H1 (cell line): ENCODE measurements around the gene INTS15. TPM values are rescaled to one million over a fixed set of nuclear protein-coding genes. Genes with fewer than 3 reads are reported as not detected.

Experiments used
- CTCF ChIA-PET: fragments of 300-600 bp; sonication (Branson Sonifier 250); formaldehyde crosslinking; loops from one replicate; lab custom pipeline; 2021; ENCODE audit not compliant: partially characterized antibody; lab: Charles Lee
- POLR2A ChIA-PET: fragments of 300-600 bp; sonication (Branson Sonifier 250); formaldehyde crosslinking; loops from one replicate; lab custom pipeline; 2021; ENCODE audit warnings: inconsistent platforms; ENCODE audit not compliant: partially characterized antibody; lab: Charles Lee
- DNase-seq, 2 experiments: peaks; one replicate each; pipeline versions ENCODE4 v3.0.0 to v3.0.0-alpha.2; 2010 to 2022; ENCODE audit warnings: low spot score in 2 of 2, low read depth in 1 of 2, mixed read lengths in 1 of 2
- FAIRE-seq: peaks from 2 replicates; lab custom pipeline; 2011; peaks lifted over from hg19 to GRCh38; lab: Jason Lieb, UNC
- H2AFZ ChIP-seq: 2 replicates; pipeline ENCODE4 v1.8.1; 2012; ENCODE audit warnings: low read length, inconsistent platforms
- H2AK5ac ChIP-seq: 2 replicates; pipeline ENCODE4 v1.6.1; 2013; ENCODE audit warnings: low read depth, low read length
- H2BK120ac ChIP-seq: replicated peaks from 2 replicates; pipeline ENCODE3; 2013; ENCODE audit warnings: low read depth, low read length, inconsistent platforms
- H2BK12ac ChIP-seq: 2 replicates; pipeline ENCODE4 v1.6.1; 2013; ENCODE audit warnings: low read depth, low read length
- H2BK15ac ChIP-seq: 2 replicates; pipeline ENCODE4 v1.6.1; 2013; ENCODE audit warnings: low read length
- H2BK20ac ChIP-seq: 2 replicates; pipeline ENCODE4 v1.6.1; 2013; ENCODE audit warnings: low read length
- H2BK5ac ChIP-seq: 2 replicates; pipeline ENCODE4 v1.6.1; 2013; ENCODE audit warnings: low read depth, low read length
- H3K14ac ChIP-seq: 2 replicates; pipeline ENCODE4 v1.6.1; 2013; ENCODE audit warnings: inconsistent platforms; ENCODE audit not compliant: insufficient read length
- H3K18ac ChIP-seq: 2 replicates; pipeline ENCODE4 v1.6.1; 2013; ENCODE audit warnings: low read length; ENCODE audit errors: extremely low read depth
- H3K23ac ChIP-seq: 2 replicates; pipeline ENCODE4 v1.6.1; 2013; ENCODE audit warnings: inconsistent platforms; ENCODE audit not compliant: insufficient read length
- H3K23me2 ChIP-seq: 2 replicates; pipeline ENCODE4 v1.6.1; 2013; ENCODE audit warnings: low read depth, low read length
- H3K27ac ChIP-seq: 2 replicates; pipeline ENCODE4 v1.6.1; 2011; ENCODE audit warnings: low read depth, low read length, inconsistent platforms
- H3K27me3 ChIP-seq, 4 experiments: replicated peaks in 1 of 4; 1 replicate in 1 of 4; 2 replicates in 3 of 4; pipeline versions ENCODE4 v1.6.1 to v1.8.1; 2011 to 2013; ENCODE audit warnings: low read length in 3 of 4, mild to moderate bottlenecking in 3 of 4, inconsistent platforms in 2 of 4, mixed read lengths in 2 of 4, moderate library complexity in 1 of 4; ENCODE audit not compliant: control insufficient read depth in 3 of 4, insufficient read depth in 3 of 4; ENCODE audit errors: extremely low read depth in 1 of 4
- H3K36me3 ChIP-seq, 4 experiments: 2 replicates each; pipeline versions ENCODE4 v1.6.1 to v1.8.1; 2011 to 2013; ENCODE audit warnings: mild to moderate bottlenecking in 4 of 4, low read length in 3 of 4, moderate library complexity in 2 of 4, control low read depth in 1 of 4, inconsistent platforms in 1 of 4; ENCODE audit not compliant: insufficient read depth in 4 of 4, control insufficient read depth in 2 of 4
- H3K4ac ChIP-seq: replicated peaks from 2 replicates; pipeline ENCODE3; 2013; ENCODE audit warnings: low read length, low read depth, mixed read lengths, inconsistent platforms; ENCODE audit not compliant: insufficient read length
- H3K4me1 ChIP-seq, 4 experiments: replicated peaks in 1 of 4; 1 replicate in 1 of 4; 2 replicates in 3 of 4; pipeline versions ENCODE4 v1.6.1 to v1.8.1; 2011 to 2013; ENCODE audit warnings: low read length in 3 of 4, inconsistent platforms in 2 of 4, mixed read lengths in 1 of 4; ENCODE audit not compliant: insufficient read depth in 4 of 4, control insufficient read depth in 3 of 4
- H3K4me2 ChIP-seq, 2 experiments: 2 replicates each; pipeline versions ENCODE4 v1.6.1 to v1.8.1; 2011 to 2013; ENCODE audit warnings: low read depth in 2 of 2, low read length in 2 of 2, control low read depth in 1 of 2, inconsistent platforms in 1 of 2, mild to moderate bottlenecking in 1 of 2; ENCODE audit not compliant: insufficient read depth in 1 of 2
- H3K4me3 ChIP-seq, 4 experiments: fragments of 200-600, 300-600 bp in 1 of 4; sonication (generic), shearing (Covaris generic), sonication (Bioruptor Twin) in 1 of 4; 2 replicates each; pipeline versions ENCODE4 v1.5.1 to v1.8.1; 2011 to 2016; ENCODE audit warnings: low read length in 4 of 4, low read depth in 3 of 4, control low read depth in 2 of 4, inconsistent platforms in 2 of 4, mild to moderate bottlenecking in 2 of 4, mixed read lengths in 1 of 4, moderate library complexity in 1 of 4; ENCODE audit not compliant: insufficient read depth in 2 of 4; ENCODE audit errors: extremely low read depth in 1 of 4
- H3K56ac ChIP-seq: replicated peaks from 2 replicates; pipeline ENCODE3; 2013; ENCODE audit warnings: low read depth, mild to moderate bottlenecking, mixed read lengths, low read length, inconsistent platforms; ENCODE audit not compliant: insufficient read length
- H3K79me1 ChIP-seq: 2 replicates; pipeline ENCODE4 v1.6.1; 2013; ENCODE audit warnings: low read depth, low read length, control low read depth
- H3K79me2 ChIP-seq, 2 experiments: 2 replicates each; pipeline versions ENCODE4 v1.6.1 to v1.8.1; 2012 to 2013; ENCODE audit warnings: low read length in 2 of 2, mild to moderate bottlenecking in 2 of 2, inconsistent platforms in 1 of 2; ENCODE audit not compliant: insufficient read depth in 2 of 2, control insufficient read depth in 1 of 2
- H3K9ac ChIP-seq, 4 experiments: replicated peaks in 1 of 4; 1 replicate in 1 of 4; 2 replicates in 3 of 4; pipeline versions ENCODE4 v1.6.1 to v1.8.1; 2011 to 2013; ENCODE audit warnings: low read depth in 3 of 4, low read length in 3 of 4, control low read depth in 2 of 4, mild to moderate bottlenecking in 2 of 4, moderate library complexity in 2 of 4, inconsistent platforms in 1 of 4; ENCODE audit errors: extremely low read depth in 1 of 4
- H3K9me3 ChIP-seq, 2 experiments: 2 replicates each; pipeline versions ENCODE4 v1.6.1 to v1.8.1; 2012 to 2013; ENCODE audit warnings: mild to moderate bottlenecking in 2 of 2, moderate library complexity in 2 of 2, control low read depth in 1 of 2, inconsistent platforms in 1 of 2, low read depth in 1 of 2, low read length in 1 of 2, mixed read lengths in 1 of 2; ENCODE audit not compliant: insufficient read depth in 2 of 2
- H4K20me1 ChIP-seq, 2 experiments: replicated peaks in 1 of 2; 2 replicates each; pipeline versions ENCODE3 to v1.8.1; 2011 to 2013; ENCODE audit warnings: inconsistent platforms in 2 of 2, low read length in 2 of 2, mild to moderate bottlenecking in 1 of 2; ENCODE audit not compliant: insufficient read depth in 2 of 2, control insufficient read depth in 1 of 2
- H4K5ac ChIP-seq: 2 replicates; pipeline ENCODE4 v1.6.1; 2013; ENCODE audit warnings: low read length, low read depth, mixed read lengths, inconsistent platforms; ENCODE audit not compliant: insufficient read length
- H4K8ac ChIP-seq: 2 replicates; pipeline ENCODE4 v1.8.0; 2013; ENCODE audit warnings: mild to moderate bottlenecking, moderate library complexity, low read length, inconsistent platforms; ENCODE audit not compliant: insufficient read depth; ENCODE audit errors: extremely low read depth
- H4K91ac ChIP-seq: replicated peaks from 2 replicates; pipeline ENCODE3; 2013; ENCODE audit warnings: low read length, mixed read lengths, inconsistent platforms; ENCODE audit not compliant: insufficient read length
- BCL11A ChIP-seq, 2 experiments: IDR thresholded peaks; one replicate each; pipeline ENCODE4 v1.6.1; 2011; ENCODE audit warnings: low read depth in 2 of 2, low read length in 2 of 2, mild to moderate bottlenecking in 2 of 2
- GABPA ChIP-seq: IDR thresholded peaks from 2 replicates; pipeline ENCODE4 v1.6.1; 2011; ENCODE audit warnings: mild to moderate bottlenecking, low read length, moderate library complexity, borderline replicate concordance; ENCODE audit not compliant: insufficient read depth
- GTF2F1 ChIP-seq: IDR thresholded peaks from 2 replicates; pipeline ENCODE4 v1.6.1; 2012; ENCODE audit warnings: low read depth, low read length, improper control_type of control experiment, borderline replicate concordance
- POLR2AphosphoS5 ChIP-seq: IDR thresholded peaks from 2 replicates; pipeline ENCODE4 v1.6.1; 2011; ENCODE audit warnings: low read depth, low read length
- RFX5 ChIP-seq: IDR thresholded peaks from 2 replicates; pipeline ENCODE4 v1.6.1; 2011; ENCODE audit warnings: low read depth, low read length, improper control_type of control experiment, borderline replicate concordance
- RXRA ChIP-seq: IDR thresholded peaks from 2 replicates; pipeline ENCODE4 v1.6.1; 2011; ENCODE audit warnings: low read depth, mild to moderate bottlenecking, low read length, moderate library complexity; ENCODE audit not compliant: insufficient read depth
- WGBS, 2 experiments: shearing (Covaris generic) in 1 of 2; methylation state at CpG; one replicate each; pipeline versions ENCODE4 v1.1.6 to v1.1.7; 2013 to 2015; ENCODE audit warnings: low lambda C conversion rate in 2 of 2, mixed read lengths in 2 of 2, inconsistent platforms in 1 of 2, low coverage in 1 of 2, missing lambda C conversion rate in 1 of 2; ENCODE audit not compliant: insufficient replicate concordance in 2 of 2, insufficient coverage in 1 of 2, insufficient read length in 1 of 2; ENCODE audit errors: extremely low coverage in 1 of 2, missing lambda C conversion rate in 1 of 2; 5-methylcytosine and 5-hydroxymethylcytosine counted together
- polyA plus RNA-seq, 7 experiments: library from polyadenylated mRNA; depleted of rRNA in 3 of 7; stranded (reverse) in 5 of 7; unstranded in 2 of 7; fragments of >200 nt in 5 of 7; fragments of 200-250 nt in 2 of 7; gene quantifications; 1 replicate in 5 of 7; 2 replicates in 1 of 7; 4 replicates in 1 of 7; pipeline versions ENCODE4 v1.2.1 to v1.2.3, GENCODE V29; 2011 to 2013; ENCODE audit warnings: missing spikeins in 2 of 7, mixed read lengths in 2 of 7
- total RNA-seq: library from RNA; stranded (reverse); fragmentation: NEBNext Ultra II Directional; extraction: Animal tissue kit (Norgen Biotek cat#: 25700); gene quantifications from 2 replicates; pipeline ENCODE4 v1.2.1, GENCODE V29; 2021
- TF ChIP-seq, protein P1 (sequence below), 3 experiments: IDR thresholded peaks; 1 replicate in 2 of 3; 2 replicates in 1 of 3; pipeline versions ENCODE4 v1.5.1 to v1.6.1; 2011; ENCODE audit warnings: low read length in 3 of 3, mild to moderate bottlenecking in 3 of 3, inconsistent platforms in 2 of 3, low read depth in 1 of 3, moderate library complexity in 1 of 3; ENCODE audit not compliant: insufficient read depth in 1 of 3; ENCODE audit errors: control extremely low read depth in 1 of 3

The INTS15 gene
- total and polyA plus RNA-seq, 2 of the 8 experiments (the other 6 are each of a cell fraction or from before 2014, with no cell fraction given), result 23.0 to 25.7 TPM

DNA sequence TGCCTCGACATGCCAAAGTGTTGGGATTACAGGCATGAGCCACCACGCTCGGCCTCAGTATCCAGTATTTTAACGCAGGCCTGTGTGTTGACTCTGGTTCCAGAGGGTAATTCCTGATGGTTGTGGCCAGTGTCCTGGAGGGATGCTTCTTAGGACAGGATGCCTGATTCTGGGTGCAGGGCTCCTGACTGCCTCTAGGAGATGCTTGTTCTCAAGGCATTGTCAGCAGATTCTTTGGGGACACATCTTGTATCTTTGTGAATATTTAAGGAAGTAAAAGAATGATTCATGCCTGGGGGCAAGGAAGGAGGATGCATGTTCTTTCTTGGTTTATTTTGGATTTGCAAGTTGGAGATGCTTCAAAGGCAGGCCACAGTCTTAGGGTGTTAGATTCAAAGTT lies 10.4 kb upstream of the INTS15 start:
- FAIRE-seq, result no peak
- H3K14ac ChIP-seq, result no peak overlapping the region
- no peak overlapping the region for H3K56ac ChIP-seq
- no peak overlapping the region for H2BK5ac ChIP-seq
- H3K4ac ChIP-seq, result no peak overlapping the region
- no peak overlapping the region for H3K18ac ChIP-seq
- H4K8ac ChIP-seq, result no peak overlapping the region
- TF ChIP-seq, protein P1, sequence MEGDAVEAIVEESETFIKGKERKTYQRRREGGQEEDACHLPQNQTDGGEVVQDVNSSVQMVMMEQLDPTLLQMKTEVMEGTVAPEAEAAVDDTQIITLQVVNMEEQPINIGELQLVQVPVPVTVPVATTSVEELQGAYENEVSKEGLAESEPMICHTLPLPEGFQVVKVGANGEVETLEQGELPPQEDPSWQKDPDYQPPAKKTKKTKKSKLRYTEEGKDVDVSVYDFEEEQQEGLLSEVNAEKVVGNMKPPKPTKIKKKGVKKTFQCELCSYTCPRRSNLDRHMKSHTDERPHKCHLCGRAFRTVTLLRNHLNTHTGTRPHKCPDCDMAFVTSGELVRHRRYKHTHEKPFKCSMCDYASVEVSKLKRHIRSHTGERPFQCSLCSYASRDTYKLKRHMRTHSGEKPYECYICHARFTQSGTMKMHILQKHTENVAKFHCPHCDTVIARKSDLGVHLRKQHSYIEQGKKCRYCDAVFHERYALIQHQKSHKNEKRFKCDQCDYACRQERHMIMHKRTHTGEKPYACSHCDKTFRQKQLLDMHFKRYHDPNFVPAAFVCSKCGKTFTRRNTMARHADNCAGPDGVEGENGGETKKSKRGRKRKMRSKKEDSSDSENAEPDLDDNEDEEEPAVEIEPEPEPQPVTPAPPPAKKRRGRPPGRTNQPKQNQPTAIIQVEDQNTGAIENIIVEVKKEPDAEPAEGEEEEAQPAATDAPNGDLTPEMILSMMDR (IDR thresholded peaks at IDR 0.05; ENCODE audit: control extremely low read depth in 1 of 3, insufficient read depth in 1 of 3, low read depth in 1 of 3, low read length in 3 of 3), result peak; percentile 12 to 41 (median 23); a peak in 3 of 4 replicates
- no peak for TF ChIP-seq RFX5
- TF ChIP-seq GTF2F1, result no peak
- no peak for TF ChIP-seq BCL11A (IDR thresholded peaks at IDR 0.05; ENCODE audit: low read depth in 2 of 2, low read length in 2 of 2)
- TF ChIP-seq POLR2AphosphoS5, result no peak
- TF ChIP-seq GABPA, result no peak
- no peak for TF ChIP-seq RXRA
- WGBS, 2 experiments, result 91% methylated on average over 4 of the region's 4 CpGs; no CpG with 5 or more reads in 1 of the 2 experiments
- no peak overlapping the region for H2BK120ac ChIP-seq
- no peak overlapping the region for H4K5ac ChIP-seq
- no peaks in the 10 kb centered on the region for H3K9me3 ChIP-seq
- H4K20me1 ChIP-seq, result no peaks in the 10 kb centered on the region
- H2AK5ac ChIP-seq, result no peak overlapping the region
- H3K36me3 ChIP-seq, result peaks cover 12 to 42% (median 28%) of the 10 kb centered on the region in 4 experiments; a peak in 7 of 8 replicates
- H3K23me2 ChIP-seq, result no peaks in the 10 kb centered on the region; the same call in 1 of the 2 replicates
- no peak overlapping the region for H3K23ac ChIP-seq
- H2BK20ac ChIP-seq, result no peak overlapping the region
- ChIA-PET POLR2A (no interaction called here), CTCF (interaction anchor here (0.9 to 2.7 kb wide), 7 partner anchors 12 to 278 kb away, joined by 3 to 9 read pairs (median 3); no protein-coding TSS in a partner anchor)
- no peak overlapping the region for H2BK12ac ChIP-seq
- H3K4me3 ChIP-seq, result no peak overlapping the region
- no peak overlapping the region for H3K9ac ChIP-seq
- H4K91ac ChIP-seq, result no peak overlapping the region
- no peak for DNase-seq
- no peak overlapping the region for H3K27ac ChIP-seq
- H2AFZ ChIP-seq, result no peak overlapping the region
- no peaks in the 10 kb centered on the region for H3K79me1 ChIP-seq
- H3K4me1 ChIP-seq, result no peaks in the 10 kb centered on the region
- no peak overlapping the region for H3K4me2 ChIP-seq
- no peaks in the 10 kb centered on the region for H3K27me3 ChIP-seq
- H2BK15ac ChIP-seq, result no peak overlapping the region
- H3K79me2 ChIP-seq, result no peaks in the 10 kb centered on the region
